ENCODE results near the gene ZNF200.

ZNF200 gene

GRCh38 chr16:3173892-3174617 lies 60.9 kb downstream of the ZNF200 start:
- no peak for DNase-seq

Data from DMS153 (cell line).